Measurements from ENCODE around the gene EEF2K.

GRCh38 chr16:22239131-22239805 is 33.2 kb downstream of the EEF2K start:
- TF ChIP-seq CTCF (IDR thresholded peaks at IDR 0.05; ENCODE audit: low read depth, low read length, poor library complexity, severe bottlenecking) (no peak), EZH2phosphoT487 (IDR thresholded peaks at IDR 0.05; ENCODE audit: borderline replicate concordance, low read length) (no peak)

Data from DOHH2 (cell line).